Erythroblast (primary cell): ENCODE measurements around the gene CYP2B6.

Experiments
- GATA1 ChIP-seq: IDR thresholded peaks from 2 replicates; pipeline ENCODE4 v1.6.1; 2011; ENCODE audit warnings: low read depth, mild to moderate bottlenecking, control low read depth, low read length, moderate library complexity
- POLR2A ChIP-seq: IDR thresholded peaks from 2 replicates; pipeline ENCODE4 v1.6.1; 2011; ENCODE audit warnings: mild to moderate bottlenecking, low read length

GRCh38 chr19:40947573-40947972 lies 43.5 kb upstream of the CYP2B6 start:
- TF ChIP-seq POLR2A (no peak), GATA1 (no peak)
